ENCODE results near the gene SASS6. TPM values are rescaled to one million over a fixed set of nuclear protein-coding genes. Genes with fewer than 3 reads are reported as not detected.

The SASS6 gene, protein sequence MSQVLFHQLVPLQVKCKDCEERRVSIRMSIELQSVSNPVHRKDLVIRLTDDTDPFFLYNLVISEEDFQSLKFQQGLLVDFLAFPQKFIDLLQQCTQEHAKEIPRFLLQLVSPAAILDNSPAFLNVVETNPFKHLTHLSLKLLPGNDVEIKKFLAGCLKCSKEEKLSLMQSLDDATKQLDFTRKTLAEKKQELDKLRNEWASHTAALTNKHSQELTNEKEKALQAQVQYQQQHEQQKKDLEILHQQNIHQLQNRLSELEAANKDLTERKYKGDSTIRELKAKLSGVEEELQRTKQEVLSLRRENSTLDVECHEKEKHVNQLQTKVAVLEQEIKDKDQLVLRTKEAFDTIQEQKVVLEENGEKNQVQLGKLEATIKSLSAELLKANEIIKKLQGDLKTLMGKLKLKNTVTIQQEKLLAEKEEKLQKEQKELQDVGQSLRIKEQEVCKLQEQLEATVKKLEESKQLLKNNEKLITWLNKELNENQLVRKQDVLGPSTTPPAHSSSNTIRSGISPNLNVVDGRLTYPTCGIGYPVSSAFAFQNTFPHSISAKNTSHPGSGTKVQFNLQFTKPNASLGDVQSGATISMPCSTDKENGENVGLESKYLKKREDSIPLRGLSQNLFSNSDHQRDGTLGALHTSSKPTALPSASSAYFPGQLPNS
- 3.1 to 4.5 TPM (median 3.7 TPM) in 5 replicates for total RNA-seq (2022; extraction: Qiagen RNA extraction)

DNA sequence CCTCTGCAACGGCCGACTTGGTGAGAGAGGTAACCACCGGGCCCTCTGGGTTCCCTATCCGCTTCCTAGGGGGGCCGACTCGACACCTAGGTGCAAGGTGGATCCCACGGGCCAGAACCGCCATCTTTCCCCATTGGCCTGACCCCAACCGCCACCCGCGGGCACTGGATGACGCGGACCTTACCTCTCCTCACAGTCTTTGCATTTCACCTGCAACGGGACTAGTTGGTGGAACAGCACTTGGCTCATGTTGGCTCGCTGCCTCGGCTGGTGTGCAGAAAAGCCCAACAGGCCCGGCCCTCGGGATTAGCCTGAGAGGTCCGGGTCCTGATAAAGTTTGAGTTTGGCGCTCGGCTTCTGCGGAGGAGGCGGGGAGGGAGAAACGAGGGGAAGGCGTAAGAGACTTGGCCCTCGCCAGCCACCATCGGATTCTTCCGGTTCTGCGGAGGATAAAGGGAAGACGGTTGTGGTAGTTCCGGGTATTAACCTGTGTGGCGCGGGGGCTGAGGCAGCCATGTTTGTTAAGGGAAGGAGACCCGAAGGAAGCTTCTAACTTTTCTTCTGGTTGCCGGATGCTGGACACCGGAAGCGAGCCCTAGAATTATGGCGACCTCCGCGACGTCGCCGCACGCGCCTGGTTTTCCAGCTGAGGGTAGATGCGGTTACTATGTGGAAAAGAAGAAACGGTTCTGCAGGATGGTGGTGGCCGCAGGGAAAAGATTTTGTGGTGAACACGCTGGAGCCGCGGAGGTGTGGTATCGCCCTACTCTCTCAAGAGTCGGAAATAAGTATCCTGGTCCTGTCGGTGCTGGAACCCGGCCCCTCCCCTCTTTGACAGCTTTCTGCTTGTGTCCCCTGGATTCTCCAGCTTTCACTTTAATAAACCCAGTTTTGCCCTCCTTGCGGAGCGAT lies at the start of gene SASS6, which contains the start of gene TRMT13:
SASS6 (minus strand) TSS at position 365 of the 912 bp plus-strand sequence; CDS start at position 249, 116 bp downstream.
TRMT13 (plus strand) TSS at position 598 of the 912 bp plus-strand sequence; CDS start at position 604, 6 bp downstream.

DNA sequence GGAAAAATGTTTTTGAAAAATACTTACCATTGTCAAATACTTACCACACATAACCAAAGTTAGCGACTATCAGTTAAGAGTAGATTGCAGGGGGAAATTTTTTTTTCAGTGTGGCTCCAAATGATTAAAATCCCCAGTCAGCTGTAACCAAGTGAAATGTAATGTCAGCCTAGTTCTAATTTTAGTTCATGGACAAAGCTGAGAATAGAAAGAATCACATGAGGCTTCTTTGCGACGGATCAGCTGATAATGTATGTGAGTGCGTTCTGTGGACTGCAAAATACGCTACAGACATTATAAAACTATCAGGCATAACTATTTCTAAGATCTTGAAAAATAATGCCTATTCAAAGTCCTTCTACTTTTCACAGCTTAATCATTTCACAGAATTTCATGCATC lies 45.4 kb upstream of the SASS6 start, which contains the start of gene LRRC39:
LRRC39 (minus strand) TSS at position 166 of the 400 bp plus-strand sequence. CDS start 9,740 bp downstream, outside the sequence.

Other genes starting within 250 kb of the SASS6 start
- gene SLC35A3, start 162.9 kb downstream of the SASS6 start, total RNA-seq (2022; extraction: Qiagen RNA extraction): 6.8 to 12.0 TPM (median 9.5 TPM) in 5 replicates
- 5.1 to 9.3 TPM (median 5.9 TPM) in 5 replicates for gene TRMT13, start 233 bp upstream of the SASS6 start, total RNA-seq (2022; extraction: Qiagen RNA extraction)
- 0.06 to 0.13 TPM (median 0.08 TPM) in 5 replicates for gene LRRC39, start 45.3 kb upstream of the SASS6 start, total RNA-seq (2022; extraction: Qiagen RNA extraction)
- 3.3 to 4.5 TPM (median 4.2 TPM) in 5 replicates for gene DBT, start 116.9 kb upstream of the SASS6 start, total RNA-seq (2022; extraction: Qiagen RNA extraction)
- 22.0 to 24.6 TPM (median 22.4 TPM) in 5 replicates for gene RTCA, start 133.3 kb upstream of the SASS6 start, total RNA-seq (2022; extraction: Qiagen RNA extraction)
- 2.0 to 3.0 TPM (median 2.5 TPM) in 5 replicates for gene CDC14A, start 219.6 kb upstream of the SASS6 start, total RNA-seq (2022; extraction: Qiagen RNA extraction)

Data from A549 treated with Hydrocortisone at 1 μM for 4 hours (cell line).